ACHN (cell line): ENCODE results near the gene SUSD4.

Experiments used
- DNase-seq: peaks from one replicate; pipeline ENCODE4 v3.0.0-alpha.2; 2015
- in situ Hi-C: cut with HindIII; loops from 2 replicates; pipeline ENCODE4 v1.10.0; 2017; ENCODE audit warnings: low sequenced_read_pairs, low pct_ligation_motif_present, low pct_unique_long_range_greater_than_20kb

Gene SUSD4

DNA sequence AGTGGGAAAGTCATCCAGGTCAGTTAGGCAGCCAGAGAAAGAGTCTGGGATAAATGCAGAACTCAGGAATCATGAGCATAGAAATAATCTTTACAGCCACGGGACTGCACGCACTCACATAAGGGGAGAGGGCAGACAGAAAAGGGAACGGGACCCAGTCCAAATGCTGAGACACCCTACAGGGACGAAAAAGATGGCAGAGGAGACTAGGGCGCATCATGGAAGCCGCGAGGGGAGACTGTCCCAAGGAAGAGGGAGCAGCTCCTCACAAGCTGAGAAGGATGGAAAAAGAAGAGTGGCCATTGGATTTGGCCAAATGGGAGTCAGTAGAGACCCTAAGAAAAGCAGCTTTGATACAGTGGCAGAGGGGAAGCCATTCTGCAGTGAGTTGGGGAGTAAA, 118.0 kb downstream of the SUSD4 start:
- in situ Hi-C loops, result no loop called here
- no peak for DNase-seq

DNA sequence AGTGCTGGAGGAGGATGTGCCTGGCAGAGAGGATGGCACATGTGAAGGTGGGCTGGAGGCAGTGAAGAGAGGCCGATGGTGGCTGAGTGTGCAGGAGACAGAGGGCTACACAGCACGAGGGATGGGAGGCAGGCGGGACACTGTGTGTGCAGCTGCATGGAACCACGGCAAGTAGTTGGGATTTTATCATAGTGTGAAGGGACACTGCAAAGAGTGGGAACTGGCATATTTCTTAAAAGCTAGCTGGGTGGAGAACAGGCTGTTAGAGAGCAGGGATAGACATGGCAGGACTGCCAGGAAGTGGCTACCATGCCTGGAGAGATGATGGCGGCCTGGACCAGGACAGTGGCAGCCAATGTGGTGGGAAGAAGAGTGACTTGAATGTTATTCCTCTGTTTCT, 118.6 kb downstream of the SUSD4 start:
- in situ Hi-C loops, result no loop called here
- no peak for DNase-seq

DNA sequence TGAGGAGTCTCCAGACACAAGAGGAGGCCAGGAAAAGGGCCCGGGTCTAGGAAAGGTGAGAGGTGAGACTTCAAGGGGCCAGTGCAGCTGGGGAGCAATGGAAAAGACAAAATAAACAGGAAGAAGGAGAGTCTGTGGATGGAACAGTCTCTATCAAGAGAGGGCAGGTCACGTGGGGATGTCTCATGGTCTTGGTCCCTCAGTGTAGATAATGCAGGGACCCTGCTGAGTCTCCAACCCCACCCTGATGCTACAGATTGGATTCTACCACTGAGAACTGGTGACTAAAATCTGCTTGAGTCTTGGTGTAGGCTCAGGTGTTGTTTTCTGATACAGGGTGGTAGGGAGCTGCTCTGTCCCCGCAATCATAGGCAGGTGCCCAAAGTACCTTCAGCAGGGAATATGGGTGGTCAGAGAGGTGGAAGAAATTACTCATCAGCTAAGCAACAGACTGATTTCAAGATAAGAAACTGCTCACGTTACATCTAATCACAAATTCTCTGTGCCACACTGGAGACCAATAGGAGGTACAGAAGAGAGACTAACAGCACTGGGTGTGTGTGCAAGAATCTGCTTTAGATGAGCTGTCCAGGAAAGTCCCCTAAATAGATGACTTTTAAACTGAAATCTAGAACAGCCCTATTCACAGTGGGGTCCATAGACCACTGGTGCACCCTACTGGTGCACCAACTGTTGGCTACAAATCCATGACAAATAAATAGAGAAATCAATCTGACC, 119.4 kb downstream of the SUSD4 start:
- in situ Hi-C loops, result no loop called here
- DNase-seq, result no peak

DNA sequence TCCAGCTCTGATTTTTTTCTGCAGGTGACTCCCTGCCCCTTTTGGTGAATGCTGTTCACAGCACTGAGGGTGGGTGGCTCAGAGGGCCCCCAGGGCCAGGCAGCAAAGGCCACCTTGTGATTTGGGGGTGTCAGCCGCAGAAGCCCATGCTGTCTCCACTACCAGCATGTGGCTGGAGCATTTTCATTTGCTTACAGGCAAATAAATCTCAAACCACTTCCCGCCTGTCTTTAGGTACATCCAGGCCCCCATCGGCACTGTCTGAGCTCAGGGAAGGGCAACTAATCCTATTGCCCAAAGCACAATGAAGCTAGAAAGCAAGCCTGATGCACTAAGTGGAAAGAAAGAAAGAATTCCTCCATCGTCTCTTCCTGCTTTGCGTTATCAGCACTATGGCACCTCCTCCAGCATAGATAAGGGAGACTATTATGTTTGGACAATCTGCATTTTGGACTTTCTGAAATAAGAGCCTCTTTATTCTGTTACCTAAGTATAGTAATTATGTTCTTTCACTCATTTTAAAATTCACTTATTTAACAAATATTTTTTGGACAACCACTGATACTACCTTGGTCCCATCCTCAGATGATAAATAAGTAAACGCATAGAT, 120.4 kb downstream of the SUSD4 start:
- in situ Hi-C loops, result no loop called here
- DNase-seq, result no peak

DNA sequence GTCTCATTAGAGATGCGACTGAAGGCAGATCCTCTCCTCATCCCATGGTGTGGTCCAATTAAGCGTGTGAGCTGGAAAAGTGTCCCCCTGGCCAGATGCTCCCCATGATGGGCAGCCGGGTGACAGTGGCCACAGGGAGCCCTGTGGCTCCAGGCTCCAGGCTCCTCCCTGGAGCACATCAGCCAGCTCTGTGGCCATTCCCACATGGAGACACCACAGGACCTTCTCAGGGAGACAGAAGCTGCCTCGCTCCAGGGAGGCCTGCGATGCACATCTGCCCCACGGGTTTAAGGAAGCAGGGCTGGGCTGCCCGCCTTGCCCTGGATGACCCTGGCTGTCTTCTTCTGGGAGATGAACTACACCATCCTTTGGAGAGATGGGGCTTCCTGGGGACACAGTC, 121.0 kb downstream of the SUSD4 start:
- in situ Hi-C loops, result no loop called here

DNA sequence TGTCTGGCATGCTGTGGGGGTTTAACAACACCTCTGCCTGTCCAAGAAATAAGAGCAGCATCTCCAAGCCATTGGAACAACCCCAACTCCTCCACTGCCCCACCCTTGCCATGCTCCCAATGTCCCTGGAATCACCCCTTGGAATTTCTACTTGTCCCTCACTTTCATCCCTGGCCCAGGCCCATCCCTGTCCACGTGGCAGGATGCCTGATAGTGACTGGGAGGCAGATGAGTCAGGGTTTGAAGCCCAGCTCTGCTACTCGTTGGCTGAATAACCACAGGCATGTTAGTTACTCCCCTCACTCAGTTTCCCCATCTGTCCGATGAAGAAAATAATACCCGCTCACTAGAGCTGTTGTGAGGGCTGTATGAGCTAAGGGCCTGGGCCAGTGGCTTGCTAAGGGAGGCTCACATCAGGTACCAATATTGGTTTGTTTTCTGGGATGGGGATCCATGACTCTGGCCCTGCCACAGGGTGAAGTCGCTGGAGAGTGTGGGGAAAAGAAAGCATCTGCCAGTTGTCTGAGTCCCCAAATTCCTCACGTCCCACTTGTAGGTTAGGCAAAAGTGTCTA, 121.5 kb downstream of the SUSD4 start:
- in situ Hi-C loops, result no loop called here
- no peak for DNase-seq

More for the DNA sequence above, 121.0 kb downstream of the SUSD4 start:
- DNase-seq, result no peak

DNA sequence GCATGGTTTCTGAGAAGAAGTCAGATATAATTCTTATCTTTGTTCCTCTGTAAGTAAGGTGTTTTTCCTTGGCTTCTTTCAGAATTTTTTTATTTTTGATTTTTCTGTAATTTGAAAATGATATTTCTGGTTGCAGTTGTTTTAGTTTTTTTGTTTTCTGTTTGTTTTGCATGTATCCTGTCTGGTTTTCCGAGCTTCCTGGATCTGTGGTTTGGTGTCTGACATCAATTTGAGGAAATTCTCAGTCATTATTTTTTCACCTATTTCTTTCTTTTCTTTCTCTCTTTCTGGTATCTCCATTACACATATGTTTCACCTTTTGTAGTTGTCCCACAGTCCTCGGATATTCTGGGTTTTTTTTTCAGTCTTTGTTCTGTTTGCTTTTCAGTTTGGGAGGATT, 123.9 kb downstream of the SUSD4 start:
- DNase-seq, result no peak
- in situ Hi-C loops, result no loop called here

DNA sequence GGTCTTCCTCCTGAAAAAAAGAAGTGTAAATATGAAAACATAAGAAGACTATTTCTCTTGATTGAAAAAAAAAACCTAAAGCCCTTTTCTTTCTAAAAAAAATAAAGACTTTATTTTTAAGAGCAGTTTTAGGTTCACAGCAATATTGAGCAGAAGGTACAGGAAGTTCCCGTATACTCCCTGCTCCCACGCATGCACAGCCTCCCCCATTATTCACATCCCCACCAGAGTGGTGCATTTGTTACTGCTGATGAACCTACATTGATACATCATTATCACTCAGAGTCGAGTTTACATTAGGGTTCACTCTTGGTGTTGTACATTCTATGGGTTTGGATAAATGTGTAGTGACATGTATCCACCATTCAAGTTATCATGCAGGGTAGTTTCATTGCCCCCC, 128.9 kb downstream of the SUSD4 start:
- in situ Hi-C loops, result no loop called here
- DNase-seq, result no peak

DNA sequence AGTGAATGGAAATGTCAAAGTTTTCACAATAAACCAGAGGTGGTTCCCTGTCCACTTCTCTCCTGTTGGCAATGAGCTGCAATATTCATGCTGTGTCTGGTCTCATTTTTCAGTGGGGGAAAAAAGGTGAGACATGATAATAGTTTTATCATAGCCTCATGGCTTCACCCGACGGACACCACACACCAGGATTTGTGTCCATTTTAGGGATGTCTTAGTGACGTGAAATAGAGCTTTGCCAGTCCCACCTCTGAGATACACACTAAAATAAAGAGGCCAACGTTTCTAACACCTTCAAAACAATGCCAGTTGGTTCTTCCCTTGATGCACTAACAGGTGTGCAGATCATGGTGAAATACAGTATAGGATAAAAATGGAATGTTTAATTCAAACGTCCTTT, 129.4 kb downstream of the SUSD4 start:
- DNase-seq, result no peak
- in situ Hi-C loops, result no loop called here

DNA sequence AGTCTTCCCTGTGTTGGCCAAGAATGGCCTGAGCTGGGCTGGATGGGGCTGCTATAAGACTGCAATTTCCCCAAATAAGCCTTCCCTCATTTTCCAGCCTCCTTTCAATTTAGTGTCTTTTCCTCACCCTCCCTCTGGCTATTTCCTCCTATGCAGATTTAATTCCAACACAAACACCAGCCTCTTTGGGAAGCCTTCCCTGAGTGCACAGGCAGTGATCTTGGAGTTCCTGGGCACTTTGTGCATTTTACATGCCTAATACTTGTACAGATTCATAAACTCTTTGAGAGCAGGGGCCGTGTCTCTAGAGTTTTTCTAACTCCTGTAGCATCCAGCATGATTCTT, 129.8 kb downstream of the SUSD4 start:
- no peak for DNase-seq
- in situ Hi-C loops, result no loop called here

DNA sequence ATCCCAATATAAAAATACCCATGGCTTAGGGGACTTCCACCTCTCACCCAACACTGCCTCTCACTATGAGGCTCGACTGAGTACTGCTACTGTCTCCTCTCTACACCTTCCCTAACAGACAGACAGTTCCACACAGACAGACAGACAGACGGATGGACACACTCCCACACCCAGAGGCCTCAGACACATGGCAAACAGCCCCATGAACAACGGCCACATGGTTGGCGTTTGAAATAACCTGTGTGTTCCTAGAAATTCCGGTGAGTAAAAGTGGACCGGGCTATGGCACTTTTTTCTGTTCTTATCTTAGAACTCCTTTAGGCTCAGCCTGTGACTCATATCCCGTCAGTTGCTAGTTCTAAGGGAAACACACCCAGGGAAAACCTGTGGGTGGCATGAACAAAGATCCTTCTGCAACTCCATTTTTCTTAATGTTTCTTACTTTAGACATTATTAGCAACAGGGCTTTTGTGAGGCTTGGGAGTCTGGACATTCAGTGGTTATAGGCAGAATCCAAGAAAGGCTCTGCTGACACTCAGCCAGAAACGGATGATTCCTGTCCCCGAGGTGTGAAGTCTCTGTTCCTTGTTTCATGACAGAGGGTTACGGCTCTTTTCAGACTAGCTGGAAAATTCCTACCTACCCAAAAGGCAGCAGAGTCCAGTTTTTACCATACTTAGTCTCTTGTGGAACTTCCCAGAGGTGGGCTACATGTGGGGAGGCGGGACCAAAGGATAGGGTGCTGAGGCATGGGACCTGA, 130.4 kb downstream of the SUSD4 start:
- in situ Hi-C loops, result no loop called here
- DNase-seq, result peak; percentile 49

DNA sequence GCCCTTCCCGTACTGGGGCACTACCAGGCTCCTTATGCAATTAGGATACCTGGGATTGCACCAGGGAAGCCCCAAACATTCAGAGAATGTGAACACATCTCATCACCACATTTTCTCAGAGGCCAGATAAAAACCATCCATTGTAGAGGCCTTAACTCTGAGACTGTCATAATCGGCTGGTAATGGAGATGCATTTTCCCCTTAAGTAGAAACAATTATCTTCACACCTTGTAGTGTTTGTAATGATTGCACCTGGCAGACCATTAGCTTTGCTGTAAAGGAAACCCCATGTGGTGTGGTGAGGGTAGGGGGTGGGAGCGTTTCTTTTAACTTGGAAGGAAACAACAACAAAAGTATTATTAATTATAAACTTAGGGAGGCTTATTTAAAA, 131.0 kb downstream of the SUSD4 start:
- no peak for DNase-seq
- in situ Hi-C loops, result no loop called here

DNA sequence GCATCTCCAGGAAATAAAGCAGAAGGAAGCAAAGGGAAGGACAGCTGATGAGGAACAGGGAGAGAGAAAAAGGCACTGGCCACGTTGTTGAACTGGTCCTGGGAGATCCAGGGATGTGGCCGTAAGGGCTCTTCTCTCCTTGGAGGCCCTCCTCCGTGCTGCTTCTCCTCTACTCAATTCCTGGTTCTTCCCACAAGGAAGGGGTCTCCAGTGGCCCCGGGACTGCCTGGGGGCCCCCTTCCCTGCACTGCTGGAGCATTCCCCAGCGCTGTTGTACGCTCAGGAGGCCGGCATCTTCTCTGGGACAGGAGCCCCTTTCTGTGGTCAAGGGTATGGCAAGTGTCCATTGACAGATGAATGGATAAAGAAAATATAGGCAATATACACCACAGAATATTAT, 132.4 kb downstream of the SUSD4 start:
- DNase-seq, result no peak
- in situ Hi-C loops, result no loop called here

DNA sequence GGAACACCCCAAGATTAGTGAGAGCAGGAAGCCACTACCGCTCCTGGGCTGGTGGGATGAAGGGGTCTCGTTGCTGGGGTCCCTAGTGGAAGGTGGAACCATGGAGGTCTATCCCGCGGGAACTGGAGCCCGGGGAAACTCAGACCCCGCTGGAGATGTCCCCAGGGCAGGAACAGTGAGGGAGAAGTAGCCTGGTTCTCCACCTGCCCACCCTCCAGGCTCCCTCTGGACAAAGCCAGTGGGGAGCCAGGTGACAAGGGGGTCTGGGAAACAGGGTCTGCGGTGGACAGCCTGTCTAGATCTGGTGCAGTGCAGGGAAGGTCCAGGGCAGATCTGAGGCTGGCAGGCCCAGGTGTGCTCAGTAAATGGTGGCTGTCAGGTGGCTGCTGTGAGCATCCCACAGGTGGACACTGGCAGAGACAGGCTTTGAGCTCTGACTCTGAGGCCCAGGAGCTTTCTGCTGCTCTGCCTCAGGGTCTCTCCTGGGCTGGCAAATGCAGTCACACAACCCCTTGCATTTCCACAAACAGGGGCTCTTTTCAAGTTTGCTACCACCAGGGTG, 132.9 kb downstream of the SUSD4 start:
- in situ Hi-C loops, result no loop called here
- no peak for DNase-seq

DNA sequence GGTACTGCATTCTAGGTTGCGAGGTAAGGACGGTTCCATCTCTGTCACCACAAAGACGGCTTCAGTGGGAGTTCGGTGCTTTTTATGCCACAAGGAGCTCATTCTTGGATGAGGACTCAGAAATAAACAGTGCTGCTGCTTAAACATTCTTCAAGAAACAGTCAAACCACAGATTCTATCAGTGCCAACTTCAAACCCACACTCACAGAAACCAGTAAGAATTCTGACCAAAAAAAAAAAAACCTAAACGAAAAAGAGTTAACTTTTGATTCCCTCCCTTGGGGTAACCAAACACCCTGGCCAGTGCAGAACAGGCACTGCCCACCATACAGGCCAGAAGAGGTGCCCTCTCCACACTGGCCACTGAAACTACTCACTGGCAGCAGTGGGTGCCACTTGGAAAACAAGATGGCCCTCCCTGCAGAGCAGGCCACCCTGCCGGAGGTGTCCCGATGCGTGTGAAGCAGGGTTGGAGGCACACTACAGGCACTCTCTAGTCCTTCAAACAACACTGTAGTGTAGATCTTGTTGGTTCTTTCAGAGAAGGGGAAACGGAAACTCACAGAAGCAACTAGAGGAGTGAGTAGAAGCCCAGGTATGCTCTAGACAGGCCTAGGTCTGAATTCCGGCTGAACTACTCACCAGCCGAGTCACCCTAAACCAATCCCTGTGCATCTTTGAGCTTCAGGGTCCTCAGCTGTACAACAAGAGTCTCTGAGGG, 133.7 kb downstream of the SUSD4 start:
- DNase-seq, result peak; percentile 29
- in situ Hi-C loops, result no loop called here

DNA sequence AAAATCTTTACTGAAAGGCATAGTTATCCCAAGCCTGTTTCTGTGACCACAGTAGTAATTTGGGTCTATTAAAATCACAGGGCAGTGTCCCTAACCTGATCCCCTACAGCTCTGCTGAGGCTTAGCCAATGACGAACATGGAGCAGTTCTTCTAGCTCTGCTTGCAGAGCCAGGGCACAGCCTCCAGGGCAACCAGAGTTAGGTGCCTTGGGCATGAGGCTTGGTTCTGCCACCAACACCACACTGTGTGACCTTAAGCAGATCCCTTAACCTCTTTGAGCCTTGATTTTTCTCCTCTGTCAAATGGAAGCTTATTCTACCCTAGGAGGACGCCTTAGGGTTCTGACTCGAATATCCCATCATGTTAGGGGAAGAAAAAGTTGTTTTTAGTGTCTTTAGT, 134.2 kb downstream of the SUSD4 start:
- no peak for DNase-seq
- in situ Hi-C loops, result no loop called here

DNA sequence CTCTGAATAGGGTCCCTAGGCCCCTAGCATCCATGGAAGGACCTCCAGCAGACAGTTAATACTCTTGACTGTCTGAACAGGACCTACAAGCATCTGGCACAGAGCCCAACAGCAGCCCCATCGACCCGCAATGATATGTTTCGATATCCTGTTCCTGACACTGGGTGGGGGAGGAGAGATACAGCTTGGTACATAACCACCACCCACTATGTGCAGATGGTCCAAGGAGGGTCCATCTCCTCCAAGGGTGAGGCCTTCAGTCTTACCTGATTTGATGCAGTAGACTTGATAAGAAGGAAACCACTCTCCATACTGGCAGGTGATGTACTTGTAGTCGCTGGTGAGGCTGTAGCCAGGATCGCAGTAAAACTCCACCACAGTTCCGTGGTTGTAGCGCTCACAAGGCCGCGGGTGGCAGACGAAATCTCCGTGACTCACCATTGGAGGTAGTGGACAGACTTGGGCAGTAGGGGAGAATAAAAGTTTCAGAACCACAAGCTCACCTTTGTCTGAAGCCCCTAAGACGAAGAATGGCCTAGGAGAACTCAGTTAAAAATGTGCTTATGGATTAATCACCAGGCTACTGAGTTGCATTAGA, 134.9 kb downstream of the SUSD4 start:
- DNase-seq, result no peak
- in situ Hi-C loops, result no loop called here

DNA sequence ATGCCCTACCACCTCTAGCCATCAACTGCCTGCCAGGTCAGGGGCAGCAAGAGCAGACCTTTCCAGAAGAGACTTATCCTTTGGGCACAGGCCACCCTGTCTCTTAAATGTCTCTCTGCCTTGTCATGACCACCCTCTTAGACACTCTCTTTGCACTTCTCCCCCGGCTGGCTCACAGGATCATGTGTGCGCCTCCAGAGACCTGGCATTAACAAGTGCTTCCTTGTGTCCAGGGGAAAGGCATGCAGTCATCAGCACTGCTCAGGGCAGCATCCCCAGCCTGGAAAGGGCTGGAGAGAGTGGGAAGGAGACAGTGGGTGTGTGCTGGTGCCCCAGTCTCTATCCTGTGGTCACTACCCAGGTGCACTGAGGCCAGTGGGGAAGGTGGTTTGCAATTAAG, 135.8 kb downstream of the SUSD4 start:
- in situ Hi-C loops, result no loop called here
- DNase-seq, result no peak
